HG03108 (cell line): ENCODE data around the gene ADAMTS14.

Experiments used
- ATAC-seq: cut with Tn5 transposase; IDR thresholded peaks from one replicate; pipeline ENCODE4 v1.9.1; 2021; ENCODE audit warnings: moderate library complexity; ENCODE audit not compliant: unreplicated experiment

Gene ADAMTS14

GRCh38 chr10:70723771-70724170 is 51.5 kb downstream of the ADAMTS14 start:
- no peak for ATAC-seq

GRCh38 chr10:70726909-70727495 is 54.7 kb downstream of the ADAMTS14 start:
- ATAC-seq = no peak

- ATAC-seq = no peak
These were observed 56.0 kb downstream of the ADAMTS14 start for GRCh38 chr10:70728328-70728727.

GRCh38 chr10:70729763-70730357 is 57.6 kb downstream of the ADAMTS14 start:
- no peak for ATAC-seq

GRCh38 chr10:70730955-70731354 is 58.6 kb downstream of the ADAMTS14 start:
- no peak for ATAC-seq

- ATAC-seq = no peak
These were observed 60.3 kb downstream of the ADAMTS14 start for GRCh38 chr10:70732569-70732968.

- no peak for ATAC-seq
These were observed 60.7 kb downstream of the ADAMTS14 start for GRCh38 chr10:70733051-70733450.

GRCh38 chr10:70735161-70735560 is 62.9 kb downstream of the ADAMTS14 start:
- no peak for ATAC-seq

- ATAC-seq = no peak
These were observed 64.2 kb downstream of the ADAMTS14 start for GRCh38 chr10:70736525-70736924.

- ATAC-seq = no peak
These were observed 64.9 kb downstream of the ADAMTS14 start for GRCh38 chr10:70737250-70737649.

- ATAC-seq = no peak
These were observed 65.9 kb downstream of the ADAMTS14 start for GRCh38 chr10:70738006-70738760.

- ATAC-seq = no peak
These were observed 66.4 kb downstream of the ADAMTS14 start for GRCh38 chr10:70738761-70739121.

GRCh38 chr10:70740406-70741288 is 68.3 kb downstream of the ADAMTS14 start:
- no peak for ATAC-seq

GRCh38 chr10:70742537-70743429 is 70.5 kb downstream of the ADAMTS14 start:
- ATAC-seq = no peak

- ATAC-seq = no peak
These were observed 71.1 kb downstream of the ADAMTS14 start for GRCh38 chr10:70743430-70743788.

GRCh38 chr10:70743879-70744278 is 71.6 kb downstream of the ADAMTS14 start:
- no peak for ATAC-seq

GRCh38 chr10:70744617-70745143 is 72.4 kb downstream of the ADAMTS14 start:
- ATAC-seq = no peak

GRCh38 chr10:70745555-70745954 is 73.2 kb downstream of the ADAMTS14 start:
- ATAC-seq = no peak

GRCh38 chr10:70747192-70747965 is 75.1 kb downstream of the ADAMTS14 start:
- no peak for ATAC-seq
